Measurements from ENCODE around the gene HAGH. TPM values are rescaled to one million over a fixed set of nuclear protein-coding genes. Genes with fewer than 3 reads are reported as not detected.

The HAGH gene
- total RNA-seq, 4 donors from 2014 or later: 30.6 to 56.5 (median 43.4) TPM

- WGBS, 2 donors: 100% methylated on average over 6 of the region's 53 CpGs; no CpG with 5 or more reads in 1 of the 2 donors
- TF ChIP-seq CTCF (IDR thresholded peaks at IDR 0.05) (no peak), POLR2A (IDR thresholded peaks at IDR 0.05) (no peak)
- Histone ChIP-seq H3K4me1 (peaks cover 7 to 42% (median 9%) of the 10 kb centered on the region in 3 donors), H3K36me3 (peaks cover 0 to 63% (median 8%) of the 10 kb centered on the region in 3 donors), H3K4me3 (no peak overlapping the region), H3K9me3 (no peaks in the 10 kb centered on the region), H3K27ac (no peak overlapping the region), H3K27me3 (no peaks in the 10 kb centered on the region)
- DNase-seq: no peak
- intact Hi-C loops (cut with DNase I): no loop called here
These were observed 35.2 kb downstream of the HAGH start for GRCh38 chr16:1791256-1791942.

- H3K27ac ChIP-seq: no peak overlapping the region
- no peak overlapping the region for H3K4me3 ChIP-seq
- H3K27me3 ChIP-seq: no peaks in the 10 kb centered on the region
- peaks cover 0 to 69% (median 8%) of the 10 kb centered on the region in 3 donors for H3K36me3 ChIP-seq
- 93% methylated on average over 10 of the region's 44 CpGs; no CpG with 5 or more reads in 1 of the 2 donors for WGBS, 2 donors
- peaks cover 7 to 49% (median 9%) of the 10 kb centered on the region in 3 donors for H3K4me1 ChIP-seq
- intact Hi-C loops (cut with DNase I): no loop called here
- TF ChIP-seq CTCF (IDR thresholded peaks at IDR 0.05) (no peak), POLR2A (IDR thresholded peaks at IDR 0.05) (no peak)
- no peaks in the 10 kb centered on the region for H3K9me3 ChIP-seq
- DNase-seq: no peak
These were observed 35.9 kb downstream of the HAGH start for GRCh38 chr16:1790611-1791255.

- Histone ChIP-seq H3K9me3 (no peaks in the 10 kb centered on the region), H3K27ac (no peak overlapping the region), H3K4me3 (no peak overlapping the region), H3K27me3 (no peaks in the 10 kb centered on the region), H3K36me3 (peaks cover 0 to 74% (median 8%) of the 10 kb centered on the region in 3 donors), H3K4me1 (peaks cover 7 to 54% (median 10%) of the 10 kb centered on the region in 3 donors)
- 100% methylated on average over 3 of the region's 15 CpGs; no CpG with 5 or more reads in 1 of the 2 donors for WGBS, 2 donors
- no peak for TF ChIP-seq POLR2A (IDR thresholded peaks at IDR 0.05)
- no peak for TF ChIP-seq CTCF (IDR thresholded peaks at IDR 0.05)
- intact Hi-C loops (cut with DNase I): no loop called here
- no peak for DNase-seq
These were observed 36.4 kb downstream of the HAGH start for GRCh38 chr16:1790261-1790610.

GRCh38 chr16:1789643-1790045 lies 37.0 kb downstream of the HAGH start:
- WGBS, 2 donors: 61 to 89% methylated on average over 3 to 9 of the region's 25 CpGs
- peak overlapping the region in 1 of 4 donors; percentile 55 for H3K27ac ChIP-seq
- no peak overlapping the region for H3K4me3 ChIP-seq
- DNase-seq: no peak
- intact Hi-C loops (cut with DNase I): no loop called here
- no peaks in the 10 kb centered on the region for H3K27me3 ChIP-seq
- H3K4me1 ChIP-seq: peaks cover 8 to 59% (median 16%) of the 10 kb centered on the region in 3 donors
- H3K36me3 ChIP-seq: peaks cover 0 to 78% (median 8%) of the 10 kb centered on the region in 3 donors
- no peak for TF ChIP-seq CTCF (IDR thresholded peaks at IDR 0.05)
- TF ChIP-seq POLR2A (IDR thresholded peaks at IDR 0.05): no peak
- no peaks in the 10 kb centered on the region for H3K9me3 ChIP-seq

- peak overlapping the region in 2 of 4 donors; percentile 15 to 55 for H3K27ac ChIP-seq
- peaks cover 0 to 78% (median 8%) of the 10 kb centered on the region in 3 donors for H3K36me3 ChIP-seq
- WGBS, 2 donors: 60% methylated on average over 2 of the region's 19 CpGs; no CpG with 5 or more reads in 1 of the 2 donors
- TF ChIP-seq POLR2A (IDR thresholded peaks at IDR 0.05) (no peak), CTCF (IDR thresholded peaks at IDR 0.05) (no peak)
- no peaks in the 10 kb centered on the region for H3K9me3 ChIP-seq
- peaks cover 17 to 62% (median 26%) of the 10 kb centered on the region in 3 donors for H3K4me1 ChIP-seq
- H3K27me3 ChIP-seq: no peaks in the 10 kb centered on the region
- no peak for DNase-seq
- intact Hi-C loops (cut with DNase I): no loop called here
- no peak overlapping the region for H3K4me3 ChIP-seq
These were observed 37.9 kb downstream of the HAGH start for GRCh38 chr16:1788708-1789100.
